Measurements from ENCODE around the gene NTM. TPM values are rescaled to one million over a fixed set of nuclear protein-coding genes. Genes with fewer than 3 reads are reported as not detected.

Gene NTM
- total RNA-seq, 1 donor from 2014 or later: 92.1 TPM

DNA sequence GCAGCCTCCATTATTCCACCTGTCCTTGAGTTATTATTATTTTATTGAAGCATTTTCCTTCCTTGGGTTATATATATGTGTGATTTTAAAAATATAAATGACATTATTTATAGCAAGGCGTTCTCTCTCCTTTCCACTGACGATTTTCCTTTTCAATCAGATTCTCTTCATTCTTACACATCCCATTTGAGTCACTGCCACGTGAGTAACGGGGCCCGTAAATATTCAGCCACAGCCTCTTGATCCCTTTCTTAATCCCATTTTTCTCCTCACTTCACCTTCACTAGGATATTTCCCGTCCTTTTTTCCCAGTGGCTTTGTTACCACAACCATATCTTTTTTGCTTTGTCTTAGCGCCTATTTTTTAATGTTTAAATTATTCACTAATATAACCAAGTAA, 396.2 kb downstream of the NTM start:
- Mint-ChIP-seq H3K36me3 (ENCODE audit: low read depth) (no peaks in the 10 kb centered on the region), H3K4me3 (ENCODE audit: unreplicated experiment) (no peak overlapping the region), H3K4me1 (ENCODE audit: low read depth) (peaks cover 21% of the 10 kb centered on the region), H3K9me3 (ENCODE audit: low read depth) (no peaks in the 10 kb centered on the region), H3K27ac (ENCODE audit: unreplicated experiment) (no peak overlapping the region), H3K27me3 (ENCODE audit: low read depth) (peaks cover 2% of the 10 kb centered on the region)
- no peak for TF ChIP-seq CTCF (IDR thresholded peaks at IDR 0.05)
- DNase-seq (ENCODE audit: low spot score): no peak

DNA sequence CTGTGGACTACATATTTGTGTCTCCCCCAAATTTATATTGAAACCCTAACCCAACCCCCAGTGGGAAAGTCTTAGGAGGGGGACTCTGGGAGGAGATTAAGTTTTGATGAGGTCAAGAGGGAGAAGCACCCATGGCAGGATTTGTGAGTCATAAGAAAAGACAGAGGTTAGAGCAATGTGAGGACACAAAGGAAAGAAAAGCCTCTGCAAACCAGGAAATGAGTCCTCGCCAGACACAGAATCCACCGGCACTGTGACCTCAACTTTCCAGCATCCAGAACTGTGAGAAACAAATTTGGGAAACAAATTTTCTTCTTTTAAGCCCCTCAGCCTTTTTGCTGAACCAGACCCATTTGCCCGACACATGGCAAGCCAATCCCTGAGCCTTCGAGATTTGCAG, 397.0 kb downstream of the NTM start:
- Mint-ChIP-seq H3K27ac (ENCODE audit: unreplicated experiment) (no peak overlapping the region), H3K4me1 (ENCODE audit: low read depth) (peaks cover 21% of the 10 kb centered on the region), H3K27me3 (ENCODE audit: low read depth) (peaks cover 2% of the 10 kb centered on the region), H3K9me3 (ENCODE audit: low read depth) (no peaks in the 10 kb centered on the region), H3K4me3 (ENCODE audit: unreplicated experiment) (no peak overlapping the region), H3K36me3 (ENCODE audit: low read depth) (no peaks in the 10 kb centered on the region)
- no peak for TF ChIP-seq CTCF (IDR thresholded peaks at IDR 0.05)
- DNase-seq (ENCODE audit: low spot score): no peak

DNA sequence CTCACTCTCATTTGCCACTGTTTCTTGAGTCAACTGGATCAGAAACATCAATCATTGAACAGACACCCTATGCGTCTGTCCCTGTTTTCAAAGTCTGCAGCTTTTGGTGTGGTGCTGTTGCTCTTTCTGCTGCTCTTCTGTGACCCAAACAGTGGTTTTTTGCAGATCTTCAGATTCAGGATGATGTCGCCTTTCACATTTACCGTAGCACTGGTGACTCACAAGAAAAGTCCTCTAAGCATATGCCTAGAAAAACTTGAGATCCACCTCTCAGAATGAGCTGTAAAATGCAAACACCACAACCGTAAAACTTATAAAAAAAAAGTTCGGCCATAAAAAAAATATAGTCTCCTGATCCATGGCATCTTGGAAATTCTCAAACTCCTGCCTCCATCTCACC, 400.4 kb downstream of the NTM start:
- Mint-ChIP-seq H3K4me1 (ENCODE audit: low read depth) (peaks cover 10% of the 10 kb centered on the region), H3K9me3 (ENCODE audit: low read depth) (no peaks in the 10 kb centered on the region), H3K36me3 (ENCODE audit: low read depth) (no peaks in the 10 kb centered on the region), H3K27me3 (ENCODE audit: low read depth) (peaks cover 8% of the 10 kb centered on the region), H3K27ac (ENCODE audit: unreplicated experiment) (no peak overlapping the region), H3K4me3 (ENCODE audit: unreplicated experiment) (no peak overlapping the region)
- TF ChIP-seq CTCF (IDR thresholded peaks at IDR 0.05): no peak
- no peak for DNase-seq (ENCODE audit: low spot score)

DNA sequence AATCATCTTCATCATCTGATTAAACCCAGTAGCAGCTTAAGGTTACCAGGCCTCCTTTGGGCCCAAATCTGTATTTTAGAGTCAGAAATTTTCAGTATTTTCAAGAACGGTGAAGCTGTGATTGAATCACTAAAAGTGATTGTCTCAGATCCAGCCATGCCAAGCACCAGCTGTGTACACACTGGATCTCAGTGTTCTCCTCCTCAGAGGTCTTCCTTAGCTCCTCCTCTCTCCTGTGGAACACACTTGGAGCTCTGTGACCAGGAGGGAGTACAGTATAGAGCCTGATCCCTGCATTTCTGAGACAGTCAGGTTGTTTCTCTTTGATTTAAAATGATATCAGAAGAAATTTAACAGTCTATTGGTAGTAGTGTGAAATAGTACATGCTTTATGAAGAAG, 401.1 kb downstream of the NTM start:
- H3K4me1 Mint-ChIP-seq (ENCODE audit: low read depth): peaks cover 10% of the 10 kb centered on the region
- no peak for TF ChIP-seq CTCF (IDR thresholded peaks at IDR 0.05)
- no peaks in the 10 kb centered on the region for H3K9me3 Mint-ChIP-seq (ENCODE audit: low read depth)
- no peaks in the 10 kb centered on the region for H3K36me3 Mint-ChIP-seq (ENCODE audit: low read depth)
- DNase-seq (ENCODE audit: low spot score): no peak
- no peak overlapping the region for H3K27ac Mint-ChIP-seq (ENCODE audit: unreplicated experiment)
- no peak overlapping the region for H3K4me3 Mint-ChIP-seq (ENCODE audit: unreplicated experiment)
- H3K27me3 Mint-ChIP-seq (ENCODE audit: low read depth): peaks cover 10% of the 10 kb centered on the region

DNA sequence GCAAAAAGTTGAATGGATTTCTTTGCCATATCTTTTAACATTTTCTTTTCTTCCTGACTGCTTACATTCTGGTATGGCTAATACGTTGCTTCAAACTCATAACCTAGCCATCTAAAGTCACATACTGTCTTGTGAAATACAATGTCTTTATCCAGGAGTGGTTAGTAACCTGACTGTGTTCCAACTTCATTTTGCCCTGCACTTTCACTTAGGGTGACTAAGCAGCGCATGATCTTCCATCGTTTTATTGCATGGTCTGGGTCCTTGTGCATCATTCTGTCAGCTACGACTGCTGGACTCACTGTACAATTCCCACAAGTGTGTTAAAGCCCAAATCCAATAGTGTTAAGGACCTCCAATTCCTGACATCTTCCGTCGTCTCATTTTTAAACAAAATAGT, 403.2 kb downstream of the NTM start:
- DNase-seq (ENCODE audit: low spot score): no peak
- Mint-ChIP-seq H3K27me3 (ENCODE audit: low read depth) (peaks cover 15% of the 10 kb centered on the region), H3K36me3 (ENCODE audit: low read depth) (no peaks in the 10 kb centered on the region), H3K9me3 (ENCODE audit: low read depth) (no peaks in the 10 kb centered on the region), H3K27ac (ENCODE audit: unreplicated experiment) (no peak overlapping the region), H3K4me1 (ENCODE audit: low read depth) (peaks cover 7% of the 10 kb centered on the region), H3K4me3 (ENCODE audit: unreplicated experiment) (no peak overlapping the region)
- TF ChIP-seq CTCF (IDR thresholded peaks at IDR 0.05): no peak
